ENCODE data around the gene FRMD8. TPM values are rescaled to one million over a fixed set of nuclear protein-coding genes. Genes with fewer than 3 reads are reported as not detected.

FRMD8 gene
- total RNA-seq, 3 donors from 2014 or later, result 22.9 to 57.0 (median 49.0) TPM

- TF ChIP-seq POLR2AphosphoS5 (IDR thresholded peaks at IDR 0.05), result no peak
- no peak for TF ChIP-seq POLR2A (IDR thresholded peaks at IDR 0.05)
- no peak for TF ChIP-seq CTCF (IDR thresholded peaks at IDR 0.05)
- H3K27me3 ChIP-seq, result no peaks in the 10 kb centered on the region
- no peak overlapping the region for H3K27ac ChIP-seq
- no peaks in the 10 kb centered on the region for H3K9me3 ChIP-seq
- intact Hi-C loops (cut with DNase I; ENCODE audit: low total_unique reads), result no loop called here
- no peak for DNase-seq (ENCODE audit: low spot score in 2 of 2)
- no peak overlapping the region for H3K4me3 ChIP-seq
- no peaks in the 10 kb centered on the region for H3K36me3 ChIP-seq
- no peaks in the 10 kb centered on the region for H3K4me1 ChIP-seq
Measured at GRCh38 chr11:65362320-65362931, 24.0 kb upstream of the FRMD8 start.

GRCh38 chr11:65362966-65363365, 23.5 kb upstream of the FRMD8 start:
- TF ChIP-seq POLR2AphosphoS5 (IDR thresholded peaks at IDR 0.05) (no peak), CTCF (IDR thresholded peaks at IDR 0.05) (no peak), POLR2A (IDR thresholded peaks at IDR 0.05) (no peak)
- H3K27me3 ChIP-seq, result no peaks in the 10 kb centered on the region
- H3K4me1 ChIP-seq, result no peaks in the 10 kb centered on the region
- no peak for DNase-seq (ENCODE audit: low spot score in 2 of 2)
- H3K36me3 ChIP-seq, result no peaks in the 10 kb centered on the region
- intact Hi-C loops (cut with DNase I; ENCODE audit: low total_unique reads), result no loop called here
- H3K4me3 ChIP-seq, result no peak overlapping the region
- no peak overlapping the region for H3K27ac ChIP-seq
- H3K9me3 ChIP-seq, result no peaks in the 10 kb centered on the region

- DNase-seq (ENCODE audit: low spot score in 2 of 2), result no peak
- Histone ChIP-seq H3K27ac (no peak overlapping the region), H3K4me1 (no peaks in the 10 kb centered on the region), H3K4me3 (no peak overlapping the region), H3K9me3 (no peaks in the 10 kb centered on the region), H3K36me3 (no peaks in the 10 kb centered on the region), H3K27me3 (no peaks in the 10 kb centered on the region)
- intact Hi-C loops (cut with DNase I; ENCODE audit: low total_unique reads), result no loop called here
- TF ChIP-seq POLR2A (IDR thresholded peaks at IDR 0.05), result no peak
- TF ChIP-seq CTCF (IDR thresholded peaks at IDR 0.05), result no peak
- no peak for TF ChIP-seq POLR2AphosphoS5 (IDR thresholded peaks at IDR 0.05)
Measured at GRCh38 chr11:65363770-65364169, 22.7 kb upstream of the FRMD8 start.

GRCh38 chr11:65366340-65366773, 20.1 kb upstream of the FRMD8 start:
- peak in 1 of 2 donors; percentile 41 for DNase-seq (ENCODE audit: low spot score in 2 of 2)
- peak in 1 of 3 donors; percentile 41 for TF ChIP-seq POLR2AphosphoS5 (IDR thresholded peaks at IDR 0.05)
- no peak for TF ChIP-seq POLR2A (IDR thresholded peaks at IDR 0.05)
- peak; percentile 80 to 95 (median 88) for TF ChIP-seq CTCF (IDR thresholded peaks at IDR 0.05)
- no peaks in the 10 kb centered on the region for H3K9me3 ChIP-seq
- no peaks in the 10 kb centered on the region for H3K4me1 ChIP-seq
- intact Hi-C loops (cut with DNase I; ENCODE audit: low total_unique reads), result no loop called here
- H3K27ac ChIP-seq, result no peak overlapping the region
- no peak overlapping the region for H3K4me3 ChIP-seq
- H3K36me3 ChIP-seq, result no peaks in the 10 kb centered on the region
- no peaks in the 10 kb centered on the region for H3K27me3 ChIP-seq

- TF ChIP-seq POLR2A (IDR thresholded peaks at IDR 0.05), result no peak
- no peak for TF ChIP-seq POLR2AphosphoS5 (IDR thresholded peaks at IDR 0.05)
- no peak for TF ChIP-seq CTCF (IDR thresholded peaks at IDR 0.05)
- no peaks in the 10 kb centered on the region for H3K9me3 ChIP-seq
- H3K27me3 ChIP-seq, result no peaks in the 10 kb centered on the region
- no peak overlapping the region for H3K27ac ChIP-seq
- no peaks in the 10 kb centered on the region for H3K36me3 ChIP-seq
- intact Hi-C loops (cut with DNase I; ENCODE audit: low total_unique reads), result no loop called here
- H3K4me3 ChIP-seq, result no peak overlapping the region
- H3K4me1 ChIP-seq, result no peaks in the 10 kb centered on the region
- DNase-seq (ENCODE audit: low spot score in 2 of 2), result no peak
Measured at GRCh38 chr11:65370659-65371049, 15.8 kb upstream of the FRMD8 start.
